Mesendoderm (in vitro differentiated cells): Measurements from ENCODE around the gene FBXL14.

Experiments used
- DNase-seq: peaks from one replicate; pipeline ENCODE4 v3.0.0; 2013
- H2AK5ac ChIP-seq: 2 replicates; pipeline ENCODE4 v1.6.1; 2013; ENCODE audit warnings: low read length, inconsistent platforms
- H2BK120ac ChIP-seq: 2 replicates; pipeline ENCODE4 v1.6.1; 2013; ENCODE audit warnings: low read depth, mild to moderate bottlenecking, low read length, moderate library complexity, mixed read lengths
- H2BK15ac ChIP-seq: replicated peaks from 2 replicates; pipeline ENCODE4 v1.6.1; 2013; ENCODE audit warnings: low read depth, mild to moderate bottlenecking, moderate library complexity
- H2BK5ac ChIP-seq: 2 replicates; pipeline ENCODE4 v1.6.1; 2013; ENCODE audit warnings: low read length, inconsistent platforms
- H3K18ac ChIP-seq: 2 replicates; pipeline ENCODE4 v1.6.1; 2013; ENCODE audit warnings: mild to moderate bottlenecking, low read length, mixed read lengths
- H3K23ac ChIP-seq: one replicate; pipeline ENCODE4 v1.6.1; 2013; ENCODE audit warnings: low read length
- H3K27ac ChIP-seq: 2 replicates; pipeline ENCODE4 v1.5.1; 2013; ENCODE audit warnings: low read depth, mild to moderate bottlenecking, inconsistent platforms, low read length, moderate library complexity
- H3K27me3 ChIP-seq: 2 replicates; pipeline ENCODE4 v1.6.1; 2013; ENCODE audit warnings: low read length, control low read depth, mild to moderate bottlenecking, inconsistent platforms; ENCODE audit not compliant: insufficient read depth, poor library complexity
- H3K36me3 ChIP-seq: 2 replicates; pipeline ENCODE4 v1.6.1; 2013; ENCODE audit warnings: low read length, inconsistent platforms; ENCODE audit not compliant: control insufficient read depth, insufficient read depth
- H3K4ac ChIP-seq: one replicate; pipeline ENCODE4 v1.6.1; 2013; ENCODE audit warnings: low read depth, mild to moderate bottlenecking, low read length, moderate library complexity
- H3K4me1 ChIP-seq: 2 replicates; pipeline ENCODE4 v1.6.1; 2013; ENCODE audit warnings: low read depth, low read length, inconsistent platforms; ENCODE audit not compliant: control insufficient read depth
- H3K4me2 ChIP-seq: 2 replicates; pipeline ENCODE4 v1.6.1; 2013; ENCODE audit warnings: low read length
- H3K4me3 ChIP-seq: 2 replicates; pipeline ENCODE4 v1.5.1; 2013; ENCODE audit warnings: mild to moderate bottlenecking, low read length
- H3K56ac ChIP-seq: one replicate; pipeline ENCODE4 v1.6.1; 2013; ENCODE audit warnings: low read length
- H3K79me1 ChIP-seq: 2 replicates; pipeline ENCODE4 v1.6.1; 2013; ENCODE audit warnings: low read length, inconsistent platforms
- H3K79me2 ChIP-seq: 2 replicates; pipeline ENCODE4 v1.6.1; 2013; ENCODE audit warnings: mild to moderate bottlenecking, low read length; ENCODE audit not compliant: control insufficient read depth, insufficient read depth
- H3K9ac ChIP-seq: 2 replicates; pipeline ENCODE4 v1.6.1; 2013; ENCODE audit warnings: low read length, inconsistent platforms
- H4K5ac ChIP-seq: one replicate; pipeline ENCODE4 v1.6.1; 2013; ENCODE audit warnings: low read length
- H4K8ac ChIP-seq: one replicate; pipeline ENCODE4 v1.6.1; 2013; ENCODE audit warnings: low read depth, mild to moderate bottlenecking, control low read depth, low read length, moderate library complexity
- WGBS: extraction: QIAGEN DNeasy Blood & Tissue Kit; methylation state at CpG from one replicate; pipeline ENCODE4 v1.1.7; 2013; ENCODE audit warnings: low lambda C conversion rate, missing lambda C conversion rate; ENCODE audit not compliant: insufficient coverage; ENCODE audit errors: extremely low coverage; 5-methylcytosine and 5-hydroxymethylcytosine counted together

FBXL14 gene

GRCh38 chr12:1582709-1583050 is 11.7 kb downstream of the FBXL14 start:
- no peak overlapping the region for H2BK5ac ChIP-seq
- no peak overlapping the region for H2AK5ac ChIP-seq
- no peak for DNase-seq
- no peak overlapping the region for H3K9ac ChIP-seq
- no peaks in the 10 kb centered on the region for H3K79me1 ChIP-seq
- no peaks in the 10 kb centered on the region for H3K79me2 ChIP-seq
- no peak overlapping the region for H3K23ac ChIP-seq
- no peak overlapping the region for H2BK120ac ChIP-seq
- no peaks in the 10 kb centered on the region for H3K36me3 ChIP-seq
- no peak overlapping the region for H3K4me2 ChIP-seq
- H3K4me1 ChIP-seq: peaks cover 1% of the 10 kb centered on the region
- WGBS: no CpG with 5 or more reads among the region's 4 CpGs
- no peak overlapping the region for H3K4me3 ChIP-seq
- H3K27ac ChIP-seq: no peak overlapping the region
- no peak overlapping the region for H3K4ac ChIP-seq
- H3K27me3 ChIP-seq: no peaks in the 10 kb centered on the region
- no peak overlapping the region for H3K18ac ChIP-seq
- no peak overlapping the region for H2BK15ac ChIP-seq
- H4K5ac ChIP-seq: no peak overlapping the region
- H3K56ac ChIP-seq: no peak overlapping the region
- no peak overlapping the region for H4K8ac ChIP-seq

GRCh38 chr12:1581973-1582708 is 12.2 kb downstream of the FBXL14 start:
- no peaks in the 10 kb centered on the region for H3K4me1 ChIP-seq
- no CpG with 5 or more reads among the region's 11 CpGs for WGBS

GRCh38 chr12:1580526-1580925 is 13.9 kb downstream of the FBXL14 start:
- DNase-seq: peak; percentile 46

More at GRCh38 chr12:1581973-1582708, 12.2 kb downstream of the FBXL14 start:
- DNase-seq: no peak
- no peak overlapping the region for H3K4ac ChIP-seq
- H2BK15ac ChIP-seq: no peak overlapping the region
- no peak overlapping the region for H3K4me2 ChIP-seq
- H4K5ac ChIP-seq: no peak overlapping the region
- H4K8ac ChIP-seq: no peak overlapping the region
- no peak overlapping the region for H3K18ac ChIP-seq
- H3K9ac ChIP-seq: no peak overlapping the region
- H3K27me3 ChIP-seq: no peaks in the 10 kb centered on the region
- H3K79me1 ChIP-seq: no peaks in the 10 kb centered on the region
- H3K79me2 ChIP-seq: no peaks in the 10 kb centered on the region
- H2BK120ac ChIP-seq: no peak overlapping the region
- no peak overlapping the region for H3K23ac ChIP-seq
- no peaks in the 10 kb centered on the region for H3K36me3 ChIP-seq
- no peak overlapping the region for H2AK5ac ChIP-seq
- no peak overlapping the region for H3K56ac ChIP-seq
- H2BK5ac ChIP-seq: no peak overlapping the region
- H3K4me3 ChIP-seq: no peak overlapping the region
- no peak overlapping the region for H3K27ac ChIP-seq

GRCh38 chr12:1579651-1580435 is 14.5 kb downstream of the FBXL14 start:
- Histone ChIP-seq H3K23ac (no peak overlapping the region), H3K79me2 (no peaks in the 10 kb centered on the region), H2AK5ac (no peak overlapping the region), H3K4ac (no peak overlapping the region), H3K56ac (no peak overlapping the region), H2BK5ac (no peak overlapping the region), H4K5ac (no peak overlapping the region), H3K18ac (no peak overlapping the region), H3K36me3 (no peaks in the 10 kb centered on the region), H4K8ac (no peak overlapping the region), H3K79me1 (no peaks in the 10 kb centered on the region), H3K4me2 (no peak overlapping the region), H3K4me3 (no peak overlapping the region), H3K4me1 (peaks cover 2% of the 10 kb centered on the region), H3K9ac (no peak overlapping the region), H2BK120ac (no peak overlapping the region), H2BK15ac (no peak overlapping the region), H3K27me3 (no peaks in the 10 kb centered on the region), H3K27ac (no peak overlapping the region)
- WGBS: no CpG with 5 or more reads among the region's 11 CpGs
- no peak for DNase-seq

More at GRCh38 chr12:1580526-1580925, 13.9 kb downstream of the FBXL14 start:
- no peaks in the 10 kb centered on the region for H3K79me2 ChIP-seq
- no peak overlapping the region for H3K23ac ChIP-seq
- H4K5ac ChIP-seq: no peak overlapping the region
- no peak overlapping the region for H3K4me3 ChIP-seq
- no peaks in the 10 kb centered on the region for H3K79me1 ChIP-seq
- H2BK120ac ChIP-seq: no peak overlapping the region
- H3K18ac ChIP-seq: no peak overlapping the region
- H2AK5ac ChIP-seq: no peak overlapping the region
- H4K8ac ChIP-seq: no peak overlapping the region
- no peak overlapping the region for H3K4ac ChIP-seq
- no CpG with 5 or more reads among the region's 3 CpGs for WGBS
- peaks cover under 1% of the 10 kb centered on the region for H3K4me1 ChIP-seq
- no peak overlapping the region for H3K4me2 ChIP-seq
- no peak overlapping the region for H2BK15ac ChIP-seq
- no peak overlapping the region for H3K9ac ChIP-seq
- H3K27ac ChIP-seq: no peak overlapping the region
- H3K27me3 ChIP-seq: no peaks in the 10 kb centered on the region
- H3K36me3 ChIP-seq: no peaks in the 10 kb centered on the region
- no peak overlapping the region for H3K56ac ChIP-seq
- no peak overlapping the region for H2BK5ac ChIP-seq

- Histone ChIP-seq H2AK5ac (no peak overlapping the region), H3K4me1 (peaks cover 2% of the 10 kb centered on the region), H3K56ac (no peak overlapping the region), H3K4ac (no peak overlapping the region), H2BK5ac (no peak overlapping the region), H3K4me2 (no peak overlapping the region), H3K27ac (no peak overlapping the region), H4K8ac (no peak overlapping the region), H3K36me3 (no peaks in the 10 kb centered on the region), H3K18ac (no peak overlapping the region), H4K5ac (no peak overlapping the region), H2BK120ac (no peak overlapping the region), H2BK15ac (no peak overlapping the region), H3K23ac (no peak overlapping the region), H3K27me3 (no peaks in the 10 kb centered on the region), H3K79me2 (no peaks in the 10 kb centered on the region), H3K9ac (no peak overlapping the region), H3K79me1 (no peaks in the 10 kb centered on the region), H3K4me3 (no peak overlapping the region)
- no CpG with 5 or more reads among the region's 21 CpGs for WGBS
- DNase-seq: peak; percentile 74
Observed at GRCh38 chr12:1576410-1577241, 17.8 kb downstream of the FBXL14 start.
